CD4-positive, alpha-beta T cell (primary cell): Measurements from ENCODE around the gene C1QL2. TPM values are rescaled to one million over a fixed set of nuclear protein-coding genes. Genes with fewer than 3 reads are reported as not detected.

Experiments used
- ATAC-seq: fragments of 200-7000 bp; cut with Tn5 transposase; one replicate; pipeline ENCODE4 v1.10.0; 2022; ENCODE audit warnings: mild to moderate bottlenecking; ENCODE audit not compliant: poor library complexity
- CTCF ChIA-PET: fragments of 350-600 bp; sonication (Branson Sonifier 250); formaldehyde crosslinking; loops from one replicate; lab custom pipeline; 2021; ENCODE audit warnings: antibody characterized with exemption, inconsistent platforms; lab: Charles Lee
- POLR2A ChIA-PET: fragments of 350-600 bp; sonication (Branson Sonifier 250); formaldehyde crosslinking; loops from one replicate; lab custom pipeline; 2021; ENCODE audit warnings: antibody characterized with exemption, inconsistent platforms; lab: Charles Lee
- DNase-seq, 14 experiments: peaks; one replicate each; pipeline ENCODE4 v3.0.0-alpha.2; 2013 to 2020; ENCODE audit warnings: mixed read lengths in 2 of 14
- H3K27ac ChIP-seq, 2 donors: one replicate each; pipeline versions ENCODE4 v1.5.1 to v1.7.0; 2013; ENCODE audit warnings: low read length in 2 of 2, low read depth in 1 of 2, mild to moderate bottlenecking in 1 of 2
- H3K27me3 ChIP-seq, 2 experiments: 1 replicate in 1 of 2; 2 replicates in 1 of 2; pipeline versions ENCODE4 v1.6.1 to v1.7.0; 2013; ENCODE audit warnings: low read length in 2 of 2, control low read depth in 1 of 2, mild to moderate bottlenecking in 1 of 2, moderate library complexity in 1 of 2; ENCODE audit not compliant: insufficient read depth in 2 of 2, control insufficient read depth in 1 of 2
- H3K36me3 ChIP-seq: one replicate; pipeline ENCODE4 v1.6.1; 2013; ENCODE audit warnings: low read length, control low read depth; ENCODE audit not compliant: insufficient read depth
- H3K4me1 ChIP-seq: one replicate; pipeline ENCODE4 v1.6.1; 2013; ENCODE audit warnings: low read length, control low read depth; ENCODE audit not compliant: insufficient read depth
- H3K4me3 ChIP-seq: one replicate; pipeline ENCODE4 v1.5.1; 2013; ENCODE audit warnings: mild to moderate bottlenecking, low read length, moderate library complexity
- H3K9me3 ChIP-seq, 2 experiments: 1 replicate in 1 of 2; 2 replicates in 1 of 2; pipeline versions ENCODE4 v1.6.1 to v1.7.0; 2013; ENCODE audit warnings: low read length in 2 of 2, mild to moderate bottlenecking in 2 of 2, control low read depth in 1 of 2, moderate library complexity in 1 of 2; ENCODE audit not compliant: control insufficient read depth in 1 of 2, insufficient read depth in 1 of 2
- H3K27ac Mint-ChIP-seq: one replicate; pipeline ENCODE4 v1.8.0; 2020; ENCODE audit warnings: mixed read lengths
- H3K27me3 Mint-ChIP-seq: one replicate; pipeline ENCODE4 v1.8.0; 2021; ENCODE audit warnings: mixed read lengths
- H3K36me3 Mint-ChIP-seq: one replicate; pipeline ENCODE4 v1.8.0; 2021; ENCODE audit warnings: low read depth, mixed read lengths
- H3K4me1 Mint-ChIP-seq: one replicate; pipeline ENCODE4 v1.8.0; 2021; ENCODE audit warnings: low read depth, mixed read lengths
- H3K4me3 Mint-ChIP-seq: one replicate; pipeline ENCODE4 v1.8.0; 2020; ENCODE audit warnings: mild to moderate bottlenecking, mixed read lengths
- H3K9me3 Mint-ChIP-seq: one replicate; pipeline ENCODE4 v1.8.0; 2020; ENCODE audit warnings: mixed read lengths
- CTCF ChIP-seq: fragments of 200-600 bp; IDR thresholded peaks from one replicate; pipeline ENCODE4 v1.8.0; 2022; ENCODE audit warnings: antibody characterized with exemption, mild to moderate bottlenecking
- intact Hi-C, 2 experiments: fragments of 100-400 bp; cut with DNase I in 1 of 2; cut with micrococcal nuclease in 1 of 2; formaldehyde crosslinking; loops; one replicate each; pipeline versions ENCODE4 v1.15.1 to v1.9.0; 2023 to 2025; cut with DNase I, micrococcal nuclease
- total RNA-seq, 174 experiments: library from RNA in 2 of 174; stranded (reverse) in 2 of 174; gene quantifications; one replicate each; pipeline ENCODE4 v1.2.3 and lab custom pipeline; 2021 to 2026

Gene C1QL2
- total RNA-seq, 2 experiments from 2014 or later, result not detected

- Mint-ChIP-seq H3K4me1 (no peaks in the 10 kb centered on the region), H3K27me3 (peaks cover 15% of the 10 kb centered on the region), H3K9me3 (no peaks in the 10 kb centered on the region), H3K36me3 (no peaks in the 10 kb centered on the region), H3K27ac (no peak overlapping the region), H3K4me3 (no peak overlapping the region)
- DNase-seq (no peak), ATAC-seq (no peak)
- no peak for TF ChIP-seq CTCF
- no peaks in the 10 kb centered on the region for H3K4me1 ChIP-seq
- ChIA-PET CTCF (no interaction called here), POLR2A (no interaction called here)
- intact Hi-C loops, result no loop called here
- H3K36me3 ChIP-seq, result no peaks in the 10 kb centered on the region
- H3K27me3 ChIP-seq, result no peaks in the 10 kb centered on the region
- no peaks in the 10 kb centered on the region for H3K9me3 ChIP-seq
- H3K27ac ChIP-seq, result no peak overlapping the region
- no peak overlapping the region for H3K4me3 ChIP-seq
These were observed 26.0 kb upstream of the C1QL2 start for GRCh38 chr2:119184512-119184911.

- Mint-ChIP-seq H3K4me1 (no peaks in the 10 kb centered on the region), H3K27ac (no peak overlapping the region), H3K27me3 (peaks cover 12% of the 10 kb centered on the region), H3K4me3 (no peak overlapping the region), H3K9me3 (no peaks in the 10 kb centered on the region), H3K36me3 (no peaks in the 10 kb centered on the region)
- ATAC-seq, result no peak
- no peak overlapping the region for H3K27ac ChIP-seq
- H3K4me1 ChIP-seq, result no peaks in the 10 kb centered on the region
- intact Hi-C loops, result no loop called here
- H3K9me3 ChIP-seq, result no peaks in the 10 kb centered on the region
- no peaks in the 10 kb centered on the region for H3K27me3 ChIP-seq
- H3K36me3 ChIP-seq, result no peaks in the 10 kb centered on the region
- ChIA-PET CTCF (no interaction called here), POLR2A (no interaction called here)
- DNase-seq, result no peak
- H3K4me3 ChIP-seq, result no peak overlapping the region
- no peak for TF ChIP-seq CTCF
These were observed 23.4 kb upstream of the C1QL2 start for GRCh38 chr2:119181791-119182445.

- Histone ChIP-seq H3K36me3 (no peaks in the 10 kb centered on the region), H3K4me3 (no peak overlapping the region), H3K9me3 (no peaks in the 10 kb centered on the region), H3K4me1 (no peaks in the 10 kb centered on the region), H3K27me3 (no peaks in the 10 kb centered on the region), H3K27ac (no peak overlapping the region)
- H3K36me3 Mint-ChIP-seq, result no peaks in the 10 kb centered on the region
- no peak overlapping the region for H3K4me3 Mint-ChIP-seq
- no peaks in the 10 kb centered on the region for H3K9me3 Mint-ChIP-seq
- DNase-seq (no peak), ATAC-seq (no peak)
- H3K4me1 Mint-ChIP-seq, result no peaks in the 10 kb centered on the region
- no peak overlapping the region for H3K27ac Mint-ChIP-seq
- intact Hi-C loops, result no loop called here
- ChIA-PET CTCF (no interaction called here), POLR2A (no interaction called here)
- no peak for TF ChIP-seq CTCF
- peaks cover 8% of the 10 kb centered on the region for H3K27me3 Mint-ChIP-seq
These were observed 22.8 kb upstream of the C1QL2 start for GRCh38 chr2:119181391-119181790.
